HepG2 (cell line): ENCODE results near the gene ABCG2. TPM values are rescaled to one million over a fixed set of nuclear protein-coding genes. Genes with fewer than 3 reads are reported as not detected.

Experiments used
- ATAC-seq: fragments of 200-7000 bp; cut with Tn5 transposase; 3 replicates; pipeline ENCODE4 v1.9.1; 2020; ENCODE audit warnings: mild to moderate bottlenecking, moderate library complexity
- BruUV-seq: library from RNA; stranded (reverse); fragments of 400-500 nt; replicated peaks from 2 replicates; lab custom pipeline; 2021; lab: Mats Ljungman, UMichigan
- CTCF ChIA-PET: fragments of 300-600 bp; formaldehyde crosslinking; extraction: SDS; loops from one replicate; lab custom pipeline; 2021; ENCODE audit warnings: low total read pairs, inconsistent platforms, low intra/inter-chr PET ratio; lab: Yijun Ruan, JAX
- POLR2A ChIA-PET: fragments of 350-600 bp; sonication (Branson Sonifier 250); formaldehyde crosslinking; loops from one replicate; lab custom pipeline; 2020; ENCODE audit warnings: antibody characterized with exemption, inconsistent platforms; lab: Yijun Ruan, JAX
- DNase-seq: peaks from one replicate; pipeline ENCODE4 v3.0.0-alpha.2; 2015; ENCODE audit warnings: low spot score
- FAIRE-seq: peaks from 3 replicates; lab custom pipeline; 2011; peaks lifted over from hg19 to GRCh38; lab: Jason Lieb, UNC
- H2AFZ ChIP-seq: one replicate; pipeline ENCODE4 v1.6.1; 2011; ENCODE audit warnings: low read length, inconsistent platforms
- H3K27ac ChIP-seq: fragments of 300-600 bp; 3 replicates; pipeline ENCODE4 v1.8.0; 2011; ENCODE audit warnings: mixed run types, mild to moderate bottlenecking, mixed read lengths, low read length, inconsistent platforms; ENCODE audit not compliant: insufficient read depth; ENCODE audit errors: extremely low read length
- H3K27me3 ChIP-seq, 2 experiments: fragments of 200-600 bp in 1 of 2; 2 replicates in 1 of 2; 3 replicates in 1 of 2; pipeline versions ENCODE4 v1.6.0 to v1.8.0; 2011; ENCODE audit warnings: low read length in 2 of 2, mild to moderate bottlenecking in 2 of 2, moderate library complexity in 2 of 2, inconsistent platforms in 1 of 2; ENCODE audit not compliant: insufficient read depth in 2 of 2, control insufficient read depth in 1 of 2
- H3K36me3 ChIP-seq, 2 experiments: fragments of 200-600 bp in 1 of 2; replicated peaks in 1 of 2; 2 replicates in 1 of 2; 3 replicates in 1 of 2; pipeline versions ENCODE4 v1.5.1 to v1.8.0; 2011; ENCODE audit warnings: low read length in 2 of 2, inconsistent platforms in 1 of 2; ENCODE audit not compliant: insufficient read depth in 2 of 2, control insufficient read depth in 1 of 2
- H3K4me1 ChIP-seq: 2 replicates; pipeline ENCODE4 v1.5.1; 2012; ENCODE audit warnings: low read length, inconsistent platforms; ENCODE audit not compliant: insufficient read depth
- H3K4me2 ChIP-seq: 2 replicates; pipeline ENCODE4 v1.6.0; 2011; ENCODE audit warnings: low read depth, low read length, inconsistent platforms
- H3K4me3 ChIP-seq, 3 experiments: fragments of 200-600 bp in 1 of 3; sonication (generic), shearing (Covaris generic) in 1 of 3; replicated peaks in 1 of 3; 2 replicates each; pipeline ENCODE4 v1.5.1; 2011 to 2016; ENCODE audit warnings: low read length in 3 of 3, inconsistent platforms in 2 of 3, low read depth in 2 of 3, mild to moderate bottlenecking in 2 of 3, control low read depth in 1 of 3, mixed read lengths in 1 of 3; ENCODE audit not compliant: insufficient read depth in 1 of 3
- H3K79me2 ChIP-seq: one replicate; pipeline ENCODE4 v1.6.1; 2011; ENCODE audit warnings: low read length, inconsistent platforms; ENCODE audit not compliant: insufficient read depth
- H3K9ac ChIP-seq: 2 replicates; pipeline ENCODE4 v1.6.0; 2011; ENCODE audit warnings: mild to moderate bottlenecking, low read depth, low read length, inconsistent platforms; ENCODE audit not compliant: insufficient read depth
- H3K9me3 ChIP-seq: 2 replicates; pipeline ENCODE4 v1.5.1; 2012; ENCODE audit warnings: mild to moderate bottlenecking, low read length
- H4K20me1 ChIP-seq: 2 replicates; pipeline ENCODE4 v1.6.0; 2011; ENCODE audit warnings: inconsistent platforms, mild to moderate bottlenecking, low read length, moderate library complexity; ENCODE audit not compliant: insufficient read depth
- AFF4 ChIP-seq: sonication (generic); formaldehyde crosslinking; IDR thresholded peaks from 2 replicates; pipeline ENCODE4 v1.4.0; 2020; ENCODE audit warnings: missing genetic modification reagents
- ARID5B ChIP-seq: IDR thresholded peaks from 2 replicates; pipeline ENCODE4 v1.4.0; 2020; ENCODE audit warnings: mild to moderate bottlenecking, missing genetic modification reagents
- CBFB ChIP-seq: sonication (generic); formaldehyde crosslinking; IDR thresholded peaks from 2 replicates; pipeline ENCODE4 v1.4.0; 2020; ENCODE audit warnings: missing genetic modification reagents
- KLF9 ChIP-seq: IDR thresholded peaks from 2 replicates; pipeline ENCODE4 v1.6.1; 2016; ENCODE audit warnings: low read depth
- MYC ChIP-seq: sonication (generic); formaldehyde crosslinking; IDR thresholded peaks from 2 replicates; pipeline ENCODE4 v1.9.0; 2021; ENCODE audit warnings: missing genetic modification reagents, borderline replicate concordance
- ZNF567 ChIP-seq: sonication (generic); formaldehyde crosslinking; IDR thresholded peaks from 2 replicates; pipeline ENCODE4 v1.8.1; 2023; ENCODE audit warnings: mild to moderate bottlenecking, missing genetic modification reagents, borderline replicate concordance
- ZNF746 ChIP-seq: sonication (generic); formaldehyde crosslinking; IDR thresholded peaks from 2 replicates; pipeline ENCODE4 v1.8.0; 2022; ENCODE audit warnings: mild to moderate bottlenecking, missing genetic modification reagents
- in situ Hi-C: cut with HindIII; loops from 2 replicates; pipeline ENCODE4 v1.10.0; 2017; ENCODE audit warnings: low pct_unique_long_range_greater_than_20kb; ENCODE audit not compliant: extremely low pct_ligation_motif_present
- intact Hi-C: fragments of 100-400 bp; cut with micrococcal nuclease; formaldehyde crosslinking; loops from one replicate; pipeline ENCODE4 v1.10.0; 2022; ENCODE audit not compliant: unreplicated experiment
- polyA plus RNA-seq, 8 experiments: library from polyadenylated mRNA; depleted of rRNA in 3 of 8; stranded (reverse) in 7 of 8; unstranded in 1 of 8; fragments of >200 nt; fragmentation: Illumina TruSeq in 4 of 8; extraction: Trizol in 4 of 8; gene quantifications; 2 replicates each; pipeline versions ENCODE4 v1.2.1 to v1.2.3, GENCODE V29; 2011 to 2016; ENCODE audit warnings: low read depth in 4 of 8, missing spikeins in 1 of 8, mixed read lengths in 1 of 8; ENCODE audit not compliant: insufficient read depth in 1 of 8
- total RNA-seq, 5 experiments: library from RNA; depleted of rRNA; stranded (reverse); fragments of >200 nt; fragmentation: Illumina TruSeq; extraction: Trizol; gene quantifications; 2 replicates each; pipeline ENCODE4 v1.2.3, GENCODE V29; 2016; ENCODE audit warnings: low read depth in 1 of 5

Gene ABCG2
- total and polyA plus RNA-seq, 2 of the 13 experiments (the other 11 are each of a cell fraction or from before 2014, with no cell fraction given) = 10.0 to 15.7 TPM

GRCh38 chr4:88172987-88173386 is 14.5 kb upstream of the ABCG2 start:
- Histone ChIP-seq H3K27me3 (no peaks in the 10 kb centered on the region; a peak in 1 of 5 replicates), H3K9ac (no peak overlapping the region), H4K20me1 (no peaks in the 10 kb centered on the region), H3K79me2 (no peaks in the 10 kb centered on the region), H3K4me3 (no peak overlapping the region), H3K9me3 (no peaks in the 10 kb centered on the region), H3K36me3 (no peaks in the 10 kb centered on the region), H3K27ac (no peak overlapping the region), H3K4me2 (no peak overlapping the region), H2AFZ (no peak overlapping the region), H3K4me1 (peaks cover 6% of the 10 kb centered on the region)
- no peak for TF ChIP-seq MYC (CRISPR knock-in tag)
- no peak for TF ChIP-seq KLF9
- no peak for TF ChIP-seq AFF4 (CRISPR knock-in tag)
- no peak for TF ChIP-seq ZNF567
- TF ChIP-seq CBFB (CRISPR knock-in tag) = no peak
- TF ChIP-seq ARID5B (CRISPR knock-in tag) = no peak
- TF ChIP-seq ZNF746 (CRISPR knock-in tag) = no peak
- intact Hi-C loops (no loop called here), in situ Hi-C loops (no loop called here)
- POLR2A ChIA-PET = no interaction called here
- ATAC-seq = no peak
- CTCF ChIA-PET = no interaction called here
- no peak for DNase-seq
- FAIRE-seq = no peak
- BruUV-seq = no TSS peak
